Hematopoietic multipotent progenitor cell treated with erythropoietin and hydrocortisone succinate and interleukin-3 and kit ligand, for 4 days (in vitro differentiated cells): ENCODE data around the gene MOAP1.
"Not testable (repeated sequence)": the region's sequence is repeated elsewhere in the genome, so short reads cannot be mapped to it uniquely, and the experiment has no call there.

Experiments
- DNase-seq: peaks from one replicate; pipeline ENCODE4 v3.0.0-alpha.2; 2015

Gene MOAP1

GRCh38 chr14:93142854-93143652, 41.6 kb downstream of the MOAP1 start:
- no peak for DNase-seq

- peak; percentile 22 for DNase-seq
These were observed 46.8 kb downstream of the MOAP1 start for GRCh38 chr14:93137864-93138263.

GRCh38 chr14:93136508-93136907, 48.2 kb downstream of the MOAP1 start:
- DNase-seq: not testable (repeated sequence)

GRCh38 chr14:93136009-93136408, 48.7 kb downstream of the MOAP1 start:
- no peak for DNase-seq

GRCh38 chr14:93135399-93135798, 49.3 kb downstream of the MOAP1 start:
- no peak for DNase-seq

- DNase-seq: peak; percentile 21
These were observed 51.2 kb downstream of the MOAP1 start for GRCh38 chr14:93133464-93133863.

GRCh38 chr14:93132472-93133065, 52.1 kb downstream of the MOAP1 start:
- peak; percentile 76 for DNase-seq
